ENCODE data around the gene GPAT2.
"Not testable (repeated sequence)": the region's sequence is repeated elsewhere in the genome, so short reads cannot be mapped to it uniquely, and the experiment has no call there.

- not testable (repeated sequence) for TF ChIP-seq EZH2 (IDR thresholded peaks at IDR 0.05; ENCODE audit: low read length, unreplicated experiment); CTCF (conservative IDR thresholded peaks at IDR 0.05; ENCODE audit: low read depth, low read length); EZH2phosphoT487 (IDR thresholded peaks at IDR 0.05; ENCODE audit: borderline replicate concordance, low read length)
These were observed 32.5 kb upstream of the GPAT2 start for GRCh38 chr2:96067098-96067660.
